OCI-LY3 (cell line): ENCODE measurements around the gene CACNA1C.

Experiments used
- CTCF ChIP-seq: fragments of 200-600, 300-600 bp; sonication (generic); IDR thresholded peaks from 2 replicates; pipeline ENCODE4 v1.5.1; 2014; ENCODE audit warnings: antibody characterized with exemption, low read length, low read depth
- EZH2phosphoT487 ChIP-seq: fragments of 200-600 bp; shearing (Covaris generic); IDR thresholded peaks from 2 replicates; pipeline ENCODE4 v1.6.1; 2018; ENCODE audit warnings: antibody characterized with exemption, mixed run types, low read depth

- TF ChIP-seq CTCF (no peak), EZH2phosphoT487 (no peak)
Observed at GRCh38 chr12:2557597-2557996, 504.8 kb downstream of the CACNA1C start.
